Measurements from ENCODE around the gene RIOK1. TPM values are rescaled to one million over a fixed set of nuclear protein-coding genes. Genes with fewer than 3 reads are reported as not detected.
"Not testable (repeated sequence)": the region's sequence is repeated elsewhere in the genome, so short reads cannot be mapped to it uniquely, and the experiment has no call there.

Gene RIOK1
- total and polyA plus RNA-seq, 2 of the 8 experiments (the other 6 are each of a cell fraction or from before 2014, with no cell fraction given): 11.8 to 26.9 TPM

GRCh38 chr6:7343546-7344475 lies 45.8 kb upstream of the RIOK1 start (continued):
- TF ChIP-seq SP1 (IDR thresholded peaks at IDR 0.05; ENCODE audit: low read depth, low read length): no peak
- no peak for TF ChIP-seq POLR2A (IDR thresholded peaks at IDR 0.05; ENCODE audit: control extremely low read depth in 1 of 2, low read depth in 2 of 2, low read length in 2 of 2)
- TF ChIP-seq BCL11A (IDR thresholded peaks at IDR 0.05; ENCODE audit: low read depth in 2 of 2, low read length in 2 of 2): no peak
- TF ChIP-seq KDM5A (IDR thresholded peaks at IDR 0.05; ENCODE audit: low read length): no peak
- no peak for TF ChIP-seq E2F6 (IDR thresholded peaks at IDR 0.05)
- TF ChIP-seq GABPA (IDR thresholded peaks at IDR 0.05; ENCODE audit: borderline replicate concordance, insufficient read depth, low read length): no peak
- TF ChIP-seq SAP30 (IDR thresholded peaks at IDR 0.05; ENCODE audit: insufficient read depth, insufficient replicate concordance, low read length): no peak

GRCh38 chr6:7344773-7345450 lies 44.7 kb upstream of the RIOK1 start:
- 90% methylated on average over 10 of the region's 10 CpGs; no CpG with 5 or more reads in 1 of the 2 experiments for WGBS, 2 experiments (ENCODE audit: extremely low coverage in 1 of 2, insufficient coverage in 1 of 2, insufficient read length in 1 of 2, insufficient replicate concordance in 2 of 2, low coverage in 1 of 2, low lambda C conversion rate in 2 of 2, missing lambda C conversion rate in 1 of 2)
- not testable (repeated sequence) for H3K27me3 ChIP-seq (replicated peaks in 1 of 4; ENCODE audit: control insufficient read depth in 3 of 4, extremely low read depth in 1 of 4, insufficient read depth in 3 of 4, low read length in 3 of 4)

More at GRCh38 chr6:7344773-7345450, 44.7 kb upstream of the RIOK1 start:
- H3K79me1 ChIP-seq (ENCODE audit: low read depth, low read length); H3K36me3 ChIP-seq (ENCODE audit: control insufficient read depth in 2 of 4, insufficient read depth in 4 of 4, low read length in 3 of 4); H4K20me1 ChIP-seq (replicated peaks in 1 of 2; ENCODE audit: control insufficient read depth in 1 of 2, insufficient read depth in 2 of 2, low read length in 2 of 2); H3K79me2 ChIP-seq (ENCODE audit: control insufficient read depth in 1 of 2, insufficient read depth in 2 of 2, low read length in 2 of 2); H3K4me1 ChIP-seq (replicated peaks in 1 of 4; ENCODE audit: control insufficient read depth in 3 of 4, insufficient read depth in 4 of 4, low read length in 3 of 4); H2BK20ac ChIP-seq (ENCODE audit: low read length); H3K4me3 ChIP-seq (ENCODE audit: extremely low read depth in 1 of 4, insufficient read depth in 2 of 4, low read depth in 3 of 4, low read length in 4 of 4); H2BK5ac ChIP-seq (ENCODE audit: low read depth, low read length); H2AK5ac ChIP-seq (ENCODE audit: low read depth, low read length); H3K4me2 ChIP-seq (ENCODE audit: insufficient read depth in 1 of 2, low read depth in 2 of 2, low read length in 2 of 2); H3K27ac ChIP-seq (ENCODE audit: low read depth, low read length); DNase-seq (ENCODE audit: low read depth in 1 of 2, low spot score in 2 of 2); H3K14ac ChIP-seq (ENCODE audit: insufficient read length); H3K23ac ChIP-seq (ENCODE audit: insufficient read length); H4K5ac ChIP-seq (ENCODE audit: insufficient read length, low read depth, low read length); H3K4ac ChIP-seq (replicated peaks; ENCODE audit: insufficient read length, low read depth, low read length); H3K9ac ChIP-seq (replicated peaks in 1 of 4; ENCODE audit: extremely low read depth in 1 of 4, low read depth in 3 of 4, low read length in 3 of 4); H3K9me3 ChIP-seq (ENCODE audit: insufficient read depth in 2 of 2, low read depth in 1 of 2, low read length in 1 of 2); H3K18ac ChIP-seq (ENCODE audit: extremely low read depth, low read length); POLR2A ChIA-PET (ENCODE audit: partially characterized antibody); H4K8ac ChIP-seq (ENCODE audit: extremely low read depth, insufficient read depth, low read length); H2BK12ac ChIP-seq (ENCODE audit: low read depth, low read length); H4K91ac ChIP-seq (replicated peaks; ENCODE audit: insufficient read length, low read length); FAIRE-seq; H2BK120ac ChIP-seq (replicated peaks; ENCODE audit: low read depth, low read length); H2AFZ ChIP-seq (ENCODE audit: low read length); H3K56ac ChIP-seq (replicated peaks; ENCODE audit: insufficient read length, low read depth, low read length); H2BK15ac ChIP-seq (ENCODE audit: low read length); H3K23me2 ChIP-seq (ENCODE audit: low read depth, low read length): not testable (repeated sequence)
- CTCF ChIA-PET (ENCODE audit: partially characterized antibody): interaction anchor here (1.5 to 2.7 kb wide), 5 partner anchors 9 to 68 kb away, joined by 3 to 8 read pairs (median 4); no protein-coding TSS in a partner anchor

Data from H1 (cell line).